Keratinocyte (primary cell): ENCODE data around the gene PCDHA4. TPM values are rescaled to one million over a fixed set of nuclear protein-coding genes. Genes with fewer than 3 reads are reported as not detected.
"Not testable (repeated sequence)": the region's sequence is repeated elsewhere in the genome, so short reads cannot be mapped to it uniquely, and the experiment has no call there.

Experiments used
- DNase-seq: peaks from one replicate; pipeline ENCODE4 v3.0.0-alpha.2; 2011; ENCODE audit warnings: low read depth, missing footprints, low spot score
- FAIRE-seq: peaks from 2 replicates; lab custom pipeline; 2011; peaks lifted over from hg19 to GRCh38; lab: Jason Lieb, UNC
- H2AFZ ChIP-seq: 2 replicates; pipeline ENCODE4 v1.6.0; 2012; ENCODE audit warnings: low read length, control low read depth, inconsistent platforms; ENCODE audit not compliant: control insufficient read depth
- H3K27ac ChIP-seq: 2 replicates; pipeline ENCODE4 v1.5.1; 2011; ENCODE audit warnings: low read length; ENCODE audit not compliant: control insufficient read depth, insufficient read depth
- H3K27me3 ChIP-seq: 3 replicates; pipeline ENCODE4 v1.6.0; 2011; ENCODE audit warnings: low read length; ENCODE audit not compliant: control insufficient read depth, insufficient read depth; ENCODE audit errors: extremely low read depth
- H3K36me3 ChIP-seq, 2 experiments: 2 replicates in 1 of 2; 3 replicates in 1 of 2; pipeline ENCODE4 v1.5.1; 2011; ENCODE audit warnings: low read length in 2 of 2, mild to moderate bottlenecking in 1 of 2; ENCODE audit not compliant: control insufficient read depth in 2 of 2, insufficient read depth in 2 of 2; ENCODE audit errors: extremely low read depth in 1 of 2
- H3K4me1 ChIP-seq: 3 replicates; pipeline ENCODE4 v1.5.1; 2011; ENCODE audit warnings: low read length; ENCODE audit not compliant: control insufficient read depth, insufficient read depth; ENCODE audit errors: extremely low read depth
- H3K4me2 ChIP-seq: 3 replicates; pipeline ENCODE4 v1.6.0; 2011; ENCODE audit warnings: low read depth, low read length; ENCODE audit not compliant: control insufficient read depth, insufficient read depth; ENCODE audit errors: extremely low read depth
- H3K4me3 ChIP-seq, 3 experiments: fragments of 200-600 bp in 1 of 3; sonication (generic) in 1 of 3; 2 replicates in 2 of 3; 3 replicates in 1 of 3; pipeline ENCODE4 v1.5.1; 2011 to 2016; ENCODE audit warnings: low read length in 3 of 3, mild to moderate bottlenecking in 3 of 3, control low read depth in 2 of 3, inconsistent platforms in 1 of 3, low read depth in 1 of 3, mixed read lengths in 1 of 3, mixed run types in 1 of 3, moderate library complexity in 1 of 3; ENCODE audit not compliant: control insufficient read depth in 2 of 3, insufficient read depth in 2 of 3; ENCODE audit errors: extremely low read depth in 1 of 3
- H3K79me2 ChIP-seq: 2 replicates; pipeline ENCODE4 v1.6.0; 2012; ENCODE audit warnings: low read length; ENCODE audit not compliant: control insufficient read depth, insufficient read depth
- H3K9ac ChIP-seq: 3 replicates; pipeline ENCODE4 v1.6.0; 2011; ENCODE audit warnings: low read length; ENCODE audit not compliant: control insufficient read depth, insufficient read depth; ENCODE audit errors: extremely low read depth
- H3K9me1 ChIP-seq: 3 replicates; pipeline ENCODE4 v1.6.0; 2011; ENCODE audit warnings: low read length; ENCODE audit not compliant: control insufficient read depth, insufficient read depth; ENCODE audit errors: extremely low read depth
- H3K9me3 ChIP-seq: 2 replicates; pipeline ENCODE4 v1.5.1; 2012; ENCODE audit warnings: low read depth, low read length; ENCODE audit not compliant: control insufficient read depth
- H4K20me1 ChIP-seq: 3 replicates; pipeline ENCODE4 v1.6.0; 2011; ENCODE audit warnings: low read length; ENCODE audit not compliant: control insufficient read depth, insufficient read depth; ENCODE audit errors: extremely low read depth
- CTCF ChIP-seq, 3 experiments: IDR thresholded peaks in 1 of 3; conservative IDR thresholded peaks in 1 of 3; optimal IDR thresholded peaks in 1 of 3; 2 replicates in 2 of 3; 3 replicates in 1 of 3; pipeline versions ENCODE3 to v1.5.1; 2011; ENCODE audit warnings: low read length in 3 of 3, mild to moderate bottlenecking in 3 of 3, moderate library complexity in 2 of 3, control low read depth in 1 of 3, inconsistent platforms in 1 of 3; ENCODE audit not compliant: insufficient read depth in 2 of 3; ENCODE audit errors: extremely low read depth in 1 of 3
- EZH2 ChIP-seq: IDR thresholded peaks from one replicate; pipeline ENCODE4 v1.6.1; 2012; ENCODE audit warnings: inconsistent platforms, mild to moderate bottlenecking, low read length, moderate library complexity
- dilution Hi-C: fragments of 300-500 bp; cut with MboI; formaldehyde crosslinking; loops from one replicate; pipeline ENCODE4 v1.7.0; 2020; ENCODE audit warnings: low sequenced_read_pairs; ENCODE audit not compliant: extremely low pct_ligation_motif_present
- polyA plus RNA-seq, 5 experiments: library from polyadenylated mRNA; depleted of rRNA in 3 of 5; stranded (reverse) in 3 of 5; stranded (forward) in 1 of 5; unstranded in 1 of 5; fragments of >200 nt; gene quantifications; 1 replicate in 1 of 5; 2 replicates in 3 of 5; 3 replicates in 1 of 5; pipeline versions ENCODE4 v1.2.1 to v1.2.3, GENCODE V29; 2011 to 2012; ENCODE audit warnings: missing spikeins in 2 of 5, low read depth in 1 of 5, low replicate concordance in 1 of 5

Gene PCDHA4
- polyA plus RNA-seq, 1 donor (not counting 4 experiments of a cell fraction or from before 2014, with no cell fraction given): 0.01 TPM

- Histone ChIP-seq H3K4me1 (no peaks in the 10 kb centered on the region), H3K79me2 (no peaks in the 10 kb centered on the region), H2AFZ (no peak within 1 kb of the TSS), H3K4me3 (no peak within 1 kb of the TSS), H3K4me2 (no peak within 1 kb of the TSS), H3K9me1 (no peaks in the 10 kb centered on the region), H4K20me1 (no peaks in the 10 kb centered on the region), H3K9ac (no peak within 1 kb of the TSS), H3K27me3 (no peaks in the 10 kb centered on the region), H3K36me3 (no peaks in the 10 kb centered on the region), H3K9me3 (peaks cover 17% of the 10 kb centered on the region), H3K27ac (no peak within 1 kb of the TSS)
- DNase-seq (no peak), FAIRE-seq (no peak)
- dilution Hi-C loops: no loop called here
- TF ChIP-seq CTCF (optimal IDR thresholded peaks at IDR 0.05 in 1 of 3, IDR thresholded peaks at IDR 0.05 in 1 of 3, conservative IDR thresholded peaks at IDR 0.05 in 1 of 3; ENCODE audit: extremely low read depth in 1 of 3, insufficient read depth in 2 of 3, low read length in 3 of 3) (no peak), EZH2 (no peak)
These were observed 20.8 kb upstream of the PCDHA4 start, which contains the start of gene PCDHA1 for GRCh38 chr5:140785905-140786686. Gene PCDHA1, plus strand, starts transcription at chr5:140786140.

- H3K4me2 ChIP-seq, dilution Hi-C loops, H3K9ac ChIP-seq, H3K9me1 ChIP-seq, H3K79me2 ChIP-seq, FAIRE-seq, H4K20me1 ChIP-seq, H3K36me3 ChIP-seq, H3K4me1 ChIP-seq, H3K4me3 ChIP-seq, H3K27me3 ChIP-seq, H2AFZ ChIP-seq, DNase-seq, H3K27ac ChIP-seq: not testable (repeated sequence)
- H3K9me3 ChIP-seq: peaks cover 17% of the 10 kb centered on the region
These were observed 19.4 kb upstream of the PCDHA4 start for GRCh38 chr5:140787422-140787821.

- dilution Hi-C loops, DNase-seq: not testable (repeated sequence)
These were observed 18.9 kb upstream of the PCDHA4 start for GRCh38 chr5:140787849-140788504.

More at GRCh38 chr5:140787849-140788504, 18.9 kb upstream of the PCDHA4 start:
- not testable (repeated sequence) for H3K4me2 ChIP-seq, FAIRE-seq, H4K20me1 ChIP-seq, H3K27ac ChIP-seq, H3K27me3 ChIP-seq, H3K36me3 ChIP-seq, H2AFZ ChIP-seq, H3K4me1 ChIP-seq, H3K79me2 ChIP-seq, H3K9ac ChIP-seq, H3K9me1 ChIP-seq, H3K4me3 ChIP-seq
- peaks cover 17% of the 10 kb centered on the region for H3K9me3 ChIP-seq
